Hepatocyte (in vitro differentiated cells): Measurements from ENCODE around the gene LRFN3.

Experiments used
- EZH2 ChIP-seq: fragments of 200-600 bp; sonication (generic); IDR thresholded peaks from 2 replicates; pipeline ENCODE4 v1.6.1; 2016; ENCODE audit warnings: antibody characterized with exemption, mild to moderate bottlenecking, borderline replicate concordance
- TF ChIP-seq, protein P1 (sequence below): fragments of 200-600 bp; sonication (generic); IDR thresholded peaks from 2 replicates; pipeline ENCODE4 v1.5.1; 2016; ENCODE audit warnings: antibody characterized with exemption, mild to moderate bottlenecking; ENCODE audit not compliant: poor library complexity

DNA sequence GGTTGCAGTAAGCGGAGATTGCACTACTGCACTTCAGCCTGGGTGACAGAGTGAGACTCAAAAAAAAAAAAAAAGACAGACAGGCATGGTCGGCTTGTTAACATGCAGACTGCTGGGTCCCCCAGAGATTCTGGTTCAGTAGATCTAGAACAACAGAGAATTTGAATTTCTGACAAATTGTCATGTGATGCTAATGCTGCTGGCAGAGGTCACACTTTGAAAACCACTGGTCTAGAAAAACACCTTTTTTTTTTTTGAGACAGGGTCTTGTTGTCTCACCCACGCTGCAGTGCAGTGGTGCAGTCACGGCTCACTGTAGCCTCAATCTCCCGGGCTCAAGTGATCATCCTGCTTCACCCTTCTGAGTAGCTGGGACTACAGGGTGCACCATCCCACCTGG is 7.7 kb upstream of the LRFN3 start:
- TF ChIP-seq, protein P1, sequence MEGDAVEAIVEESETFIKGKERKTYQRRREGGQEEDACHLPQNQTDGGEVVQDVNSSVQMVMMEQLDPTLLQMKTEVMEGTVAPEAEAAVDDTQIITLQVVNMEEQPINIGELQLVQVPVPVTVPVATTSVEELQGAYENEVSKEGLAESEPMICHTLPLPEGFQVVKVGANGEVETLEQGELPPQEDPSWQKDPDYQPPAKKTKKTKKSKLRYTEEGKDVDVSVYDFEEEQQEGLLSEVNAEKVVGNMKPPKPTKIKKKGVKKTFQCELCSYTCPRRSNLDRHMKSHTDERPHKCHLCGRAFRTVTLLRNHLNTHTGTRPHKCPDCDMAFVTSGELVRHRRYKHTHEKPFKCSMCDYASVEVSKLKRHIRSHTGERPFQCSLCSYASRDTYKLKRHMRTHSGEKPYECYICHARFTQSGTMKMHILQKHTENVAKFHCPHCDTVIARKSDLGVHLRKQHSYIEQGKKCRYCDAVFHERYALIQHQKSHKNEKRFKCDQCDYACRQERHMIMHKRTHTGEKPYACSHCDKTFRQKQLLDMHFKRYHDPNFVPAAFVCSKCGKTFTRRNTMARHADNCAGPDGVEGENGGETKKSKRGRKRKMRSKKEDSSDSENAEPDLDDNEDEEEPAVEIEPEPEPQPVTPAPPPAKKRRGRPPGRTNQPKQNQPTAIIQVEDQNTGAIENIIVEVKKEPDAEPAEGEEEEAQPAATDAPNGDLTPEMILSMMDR = no peak
- TF ChIP-seq EZH2 = no peak
